Measurements from ENCODE around the gene MS4A4E.

MS4A4E gene

GRCh38 chr11:60252213-60253108, 9.5 kb upstream of the MS4A4E start:
- no peak for TF ChIP-seq POLR2A (IDR thresholded peaks at IDR 0.05; ENCODE audit: low read depth, low read length)
- no peak for DNase-seq (ENCODE audit: insufficient read length, low spot score)
- no peak for FAIRE-seq

GRCh38 chr11:60251485-60252212, 8.7 kb upstream of the MS4A4E start:
- FAIRE-seq: no peak
- no peak for TF ChIP-seq POLR2A (IDR thresholded peaks at IDR 0.05; ENCODE audit: low read depth, low read length)
- DNase-seq (ENCODE audit: insufficient read length, low spot score): no peak

GRCh38 chr11:60241786-60242185, 1.2 kb downstream of the MS4A4E start:
- DNase-seq (ENCODE audit: insufficient read length, low spot score) (no peak), FAIRE-seq (no peak)
- TF ChIP-seq POLR2A (IDR thresholded peaks at IDR 0.05; ENCODE audit: low read depth, low read length): no peak

DNA sequence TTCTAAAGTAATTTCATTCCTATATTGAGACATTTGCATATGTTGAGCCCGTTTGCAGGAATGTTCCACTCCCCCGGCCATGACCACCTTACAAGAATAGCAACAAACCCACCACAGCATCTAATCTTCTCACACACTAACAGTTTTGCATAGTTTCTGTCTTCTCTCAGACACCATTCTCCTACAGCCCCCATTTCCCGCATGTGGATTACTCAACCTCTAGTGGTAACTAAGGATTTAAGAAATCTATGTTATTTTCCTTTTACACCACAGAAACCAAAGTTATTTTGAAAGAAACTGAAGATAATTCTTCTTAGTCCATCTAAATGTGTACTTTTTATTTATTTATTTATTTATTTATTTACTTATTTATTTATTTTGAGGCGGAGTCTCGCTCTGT, 2.3 kb downstream of the MS4A4E start:
- no peak for FAIRE-seq
- DNase-seq (ENCODE audit: insufficient read length, low spot score): no peak
- TF ChIP-seq POLR2A (IDR thresholded peaks at IDR 0.05; ENCODE audit: low read depth, low read length): no peak

DNA sequence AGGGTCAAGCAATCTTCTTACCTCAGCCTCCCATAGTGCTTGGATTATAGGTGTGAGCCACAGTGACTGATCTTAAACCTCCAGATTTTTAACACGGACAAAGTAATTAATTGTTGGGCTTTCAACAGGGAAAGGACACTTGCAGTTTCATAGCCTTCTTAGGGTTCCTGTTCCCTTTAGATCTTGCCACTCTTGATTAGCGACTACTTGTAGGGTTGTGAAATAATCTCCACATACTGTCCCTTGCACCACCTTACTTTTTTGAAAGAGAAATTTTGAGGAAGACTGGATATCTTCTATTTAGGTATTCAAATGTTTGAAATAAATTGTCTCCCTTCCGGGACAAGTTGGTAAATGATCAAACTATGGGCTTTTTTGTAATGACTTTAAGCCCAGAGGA, 7.6 kb downstream of the MS4A4E start:
- no peak for DNase-seq (ENCODE audit: insufficient read length, low spot score)
- FAIRE-seq: no peak
- no peak for TF ChIP-seq POLR2A (IDR thresholded peaks at IDR 0.05; ENCODE audit: low read depth, low read length)

DNA sequence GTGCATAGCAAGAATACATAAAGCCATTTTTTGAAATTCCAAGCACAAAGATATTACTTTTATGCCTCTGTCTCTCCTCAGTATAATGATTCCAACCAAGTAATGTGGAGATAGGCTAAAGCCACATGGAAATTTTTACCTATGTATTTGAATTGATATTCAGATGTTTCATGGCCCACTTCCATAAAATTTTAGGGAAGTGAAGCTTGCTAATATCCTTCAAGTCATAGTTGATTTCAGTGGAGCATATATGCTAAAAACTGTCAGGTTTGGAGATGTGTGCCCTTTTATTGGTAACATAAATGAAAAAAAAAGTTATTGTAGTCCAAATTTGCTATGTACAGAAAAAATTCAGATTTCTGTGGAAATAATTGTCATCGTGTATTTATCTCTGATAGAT, 12.3 kb downstream of the MS4A4E start:
- DNase-seq (ENCODE audit: insufficient read length, low spot score): no peak
- no peak for TF ChIP-seq POLR2A (IDR thresholded peaks at IDR 0.05; ENCODE audit: low read depth, low read length)
- FAIRE-seq: no peak

DNA sequence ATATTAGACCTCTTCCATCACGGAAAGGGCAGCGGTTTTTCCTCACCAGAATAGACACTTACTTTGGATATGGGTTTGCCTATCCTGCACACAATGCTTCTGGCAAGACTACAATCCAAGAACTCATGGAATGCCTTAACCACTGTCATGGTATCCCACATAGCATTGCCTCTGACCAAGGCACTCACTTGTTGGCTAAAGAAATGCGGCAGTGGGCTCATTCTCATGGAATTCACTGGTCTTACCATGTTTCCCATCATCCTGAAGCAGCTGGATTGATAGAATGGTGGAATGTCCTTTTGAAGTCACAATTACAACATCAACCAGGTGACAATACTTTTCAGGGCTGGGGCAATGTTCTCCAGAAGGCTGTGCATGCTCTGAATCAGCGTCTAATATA, 20.8 kb downstream of the MS4A4E start:
- DNase-seq (ENCODE audit: insufficient read length, low spot score) (no peak), FAIRE-seq (no peak)
- no peak for TF ChIP-seq POLR2A (IDR thresholded peaks at IDR 0.05; ENCODE audit: low read depth, low read length)

DNA sequence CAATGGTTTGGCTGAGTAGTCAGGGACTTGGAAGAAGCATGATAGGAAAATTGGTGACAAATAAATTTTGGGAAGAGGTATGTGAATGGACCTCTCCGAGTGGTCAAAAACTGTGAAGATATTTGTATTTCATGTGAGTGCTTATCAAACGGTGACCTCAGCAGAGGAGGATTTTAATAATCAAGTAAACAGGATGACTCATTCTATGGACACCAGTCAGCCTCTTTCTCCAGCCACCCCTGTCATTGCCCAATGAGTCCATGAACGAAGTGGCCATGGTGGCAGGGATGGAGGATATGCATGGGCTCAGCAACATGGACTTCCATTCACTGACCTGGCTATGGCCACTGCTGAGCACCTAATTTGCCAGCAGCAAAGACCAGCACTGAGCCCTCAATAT, 21.2 kb downstream of the MS4A4E start:
- FAIRE-seq (no peak), DNase-seq (ENCODE audit: insufficient read length, low spot score) (no peak)
- no peak for TF ChIP-seq POLR2A (IDR thresholded peaks at IDR 0.05; ENCODE audit: low read depth, low read length)

DNA sequence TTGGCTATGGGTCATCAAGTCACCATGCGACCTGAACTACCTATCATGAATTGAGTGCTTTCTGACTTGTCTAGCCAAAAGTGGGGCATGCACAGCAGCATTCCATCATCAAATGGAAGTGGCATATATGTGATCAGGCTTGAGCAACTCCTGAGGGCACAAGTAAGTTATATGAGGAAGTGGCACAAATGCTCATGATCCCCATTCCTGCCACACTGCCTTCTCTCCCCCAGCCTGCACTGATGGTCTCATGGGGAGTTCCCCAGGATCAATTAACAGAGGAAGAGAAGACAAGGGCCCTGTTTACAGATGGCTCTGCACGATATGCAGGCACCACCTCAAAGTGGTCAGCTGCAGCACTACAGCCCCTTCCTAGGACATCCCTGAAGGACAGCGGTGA, 21.8 kb downstream of the MS4A4E start:
- TF ChIP-seq POLR2A (IDR thresholded peaks at IDR 0.05; ENCODE audit: low read depth, low read length): no peak
- FAIRE-seq (no peak), DNase-seq (ENCODE audit: insufficient read length, low spot score) (no peak)

GRCh38 chr11:60214386-60214785, 28.6 kb downstream of the MS4A4E start:
- no peak for FAIRE-seq
- DNase-seq (ENCODE audit: insufficient read length, low spot score): no peak
- TF ChIP-seq POLR2A (IDR thresholded peaks at IDR 0.05; ENCODE audit: low read depth, low read length): no peak

- DNase-seq (ENCODE audit: insufficient read length, low spot score): no peak
- TF ChIP-seq POLR2A (IDR thresholded peaks at IDR 0.05; ENCODE audit: low read depth, low read length): no peak
- no peak for FAIRE-seq
These were observed 31.7 kb downstream of the MS4A4E start for GRCh38 chr11:60211206-60211605.

GRCh38 chr11:60209977-60210376, 33.0 kb downstream of the MS4A4E start:
- FAIRE-seq: no peak
- no peak for DNase-seq (ENCODE audit: insufficient read length, low spot score)
- no peak for TF ChIP-seq POLR2A (IDR thresholded peaks at IDR 0.05; ENCODE audit: low read depth, low read length)

DNA sequence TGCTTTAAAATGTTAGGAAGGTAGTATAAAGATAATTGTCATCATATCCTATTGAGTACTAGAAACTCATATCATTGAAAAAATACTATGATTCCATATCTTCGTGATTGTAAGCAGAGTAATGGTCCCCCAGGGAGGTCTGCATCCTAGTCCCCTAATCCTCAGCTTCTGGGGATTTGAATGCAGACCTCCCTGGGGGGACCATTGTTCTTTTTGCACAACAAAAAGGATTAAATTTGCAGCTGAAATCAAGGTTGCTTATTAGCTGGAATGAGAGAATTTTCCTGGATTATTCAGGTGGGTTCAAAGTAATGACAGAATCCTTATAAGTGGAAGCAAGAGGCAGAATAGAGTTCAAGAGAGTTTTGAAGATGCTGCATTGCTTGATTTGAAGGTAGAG, 34.0 kb downstream of the MS4A4E start:
- no peak for TF ChIP-seq POLR2A (IDR thresholded peaks at IDR 0.05; ENCODE audit: low read depth, low read length)

GRCh38 chr11:60208146-60208895, 34.6 kb downstream of the MS4A4E start:
- DNase-seq (ENCODE audit: insufficient read length, low spot score) (no peak), FAIRE-seq (no peak)
- no peak for TF ChIP-seq POLR2A (IDR thresholded peaks at IDR 0.05; ENCODE audit: low read depth, low read length)

More for the DNA sequence above, 34.0 kb downstream of the MS4A4E start:
- FAIRE-seq (no peak), DNase-seq (ENCODE audit: insufficient read length, low spot score) (no peak)

All from H54 (cell line).